ENCODE results near the gene SEM1. TPM values are rescaled to one million over a fixed set of nuclear protein-coding genes. Genes with fewer than 3 reads are reported as not detected.
"Not testable (repeated sequence)": the region's sequence is repeated elsewhere in the genome, so short reads cannot be mapped to it uniquely, and the experiment has no call there.

The SEM1 gene
- total and polyA plus RNA-seq, 2 of the 8 experiments (the other 6 are each of a cell fraction or from before 2014, with no cell fraction given), result 20.8 to 75.3 TPM

GRCh38 chr7:96757880-96758279 lies 48.2 kb upstream of the SEM1 start:
- H3K4me1 ChIP-seq (replicated peaks in 1 of 4; ENCODE audit: control insufficient read depth in 3 of 4, insufficient read depth in 4 of 4, low read length in 3 of 4); H3K9me3 ChIP-seq (ENCODE audit: insufficient read depth in 2 of 2, low read depth in 1 of 2, low read length in 1 of 2); H3K56ac ChIP-seq (replicated peaks; ENCODE audit: insufficient read length, low read depth, low read length); H3K14ac ChIP-seq (ENCODE audit: insufficient read length); H3K36me3 ChIP-seq (ENCODE audit: control insufficient read depth in 2 of 4, insufficient read depth in 4 of 4, low read length in 3 of 4); H3K23ac ChIP-seq (ENCODE audit: insufficient read length); POLR2A ChIA-PET (ENCODE audit: partially characterized antibody); H3K79me2 ChIP-seq (ENCODE audit: control insufficient read depth in 1 of 2, insufficient read depth in 2 of 2, low read length in 2 of 2); H2BK5ac ChIP-seq (ENCODE audit: low read depth, low read length); H3K18ac ChIP-seq (ENCODE audit: extremely low read depth, low read length); H2AFZ ChIP-seq (ENCODE audit: low read length); H4K8ac ChIP-seq (ENCODE audit: extremely low read depth, insufficient read depth, low read length); H2BK15ac ChIP-seq (ENCODE audit: low read length); H3K27ac ChIP-seq (ENCODE audit: low read depth, low read length); H3K4ac ChIP-seq (replicated peaks; ENCODE audit: insufficient read length, low read depth, low read length); H3K4me3 ChIP-seq (ENCODE audit: extremely low read depth in 1 of 4, insufficient read depth in 2 of 4, low read depth in 3 of 4, low read length in 4 of 4); H3K23me2 ChIP-seq (ENCODE audit: low read depth, low read length); H4K5ac ChIP-seq (ENCODE audit: insufficient read length, low read depth, low read length); FAIRE-seq; H3K4me2 ChIP-seq (ENCODE audit: insufficient read depth in 1 of 2, low read depth in 2 of 2, low read length in 2 of 2); H2AK5ac ChIP-seq (ENCODE audit: low read depth, low read length); H2BK120ac ChIP-seq (replicated peaks; ENCODE audit: low read depth, low read length); H4K20me1 ChIP-seq (replicated peaks in 1 of 2; ENCODE audit: control insufficient read depth in 1 of 2, insufficient read depth in 2 of 2, low read length in 2 of 2); H3K27me3 ChIP-seq (replicated peaks in 1 of 4; ENCODE audit: control insufficient read depth in 3 of 4, extremely low read depth in 1 of 4, insufficient read depth in 3 of 4, low read length in 3 of 4); H3K79me1 ChIP-seq (ENCODE audit: low read depth, low read length); H3K9ac ChIP-seq (replicated peaks in 1 of 4; ENCODE audit: extremely low read depth in 1 of 4, low read depth in 3 of 4, low read length in 3 of 4); H4K91ac ChIP-seq (replicated peaks; ENCODE audit: insufficient read length, low read length); DNase-seq (ENCODE audit: low read depth in 1 of 2, low spot score in 2 of 2); H2BK12ac ChIP-seq (ENCODE audit: low read depth, low read length); H2BK20ac ChIP-seq (ENCODE audit: low read length): not testable (repeated sequence)
- CTCF ChIA-PET (ENCODE audit: partially characterized antibody), result interaction anchor here (1.3 kb wide), 1 partner anchor 23 kb away, joined by 3 read pairs; no protein-coding TSS in a partner anchor
- 86% methylated on average over 1 of the region's 1 CpG; no CpG with 5 or more reads in 1 of the 2 experiments for WGBS, 2 experiments (ENCODE audit: extremely low coverage in 1 of 2, insufficient coverage in 1 of 2, insufficient read length in 1 of 2, insufficient replicate concordance in 2 of 2, low coverage in 1 of 2, low lambda C conversion rate in 2 of 2, missing lambda C conversion rate in 1 of 2)
